Measurements from ENCODE around the gene PPP1R26. TPM values are rescaled to one million over a fixed set of nuclear protein-coding genes. Genes with fewer than 3 reads are reported as not detected.
"Not testable (repeated sequence)": the region's sequence is repeated elsewhere in the genome, so short reads cannot be mapped to it uniquely, and the experiment has no call there.

Gene PPP1R26, protein sequence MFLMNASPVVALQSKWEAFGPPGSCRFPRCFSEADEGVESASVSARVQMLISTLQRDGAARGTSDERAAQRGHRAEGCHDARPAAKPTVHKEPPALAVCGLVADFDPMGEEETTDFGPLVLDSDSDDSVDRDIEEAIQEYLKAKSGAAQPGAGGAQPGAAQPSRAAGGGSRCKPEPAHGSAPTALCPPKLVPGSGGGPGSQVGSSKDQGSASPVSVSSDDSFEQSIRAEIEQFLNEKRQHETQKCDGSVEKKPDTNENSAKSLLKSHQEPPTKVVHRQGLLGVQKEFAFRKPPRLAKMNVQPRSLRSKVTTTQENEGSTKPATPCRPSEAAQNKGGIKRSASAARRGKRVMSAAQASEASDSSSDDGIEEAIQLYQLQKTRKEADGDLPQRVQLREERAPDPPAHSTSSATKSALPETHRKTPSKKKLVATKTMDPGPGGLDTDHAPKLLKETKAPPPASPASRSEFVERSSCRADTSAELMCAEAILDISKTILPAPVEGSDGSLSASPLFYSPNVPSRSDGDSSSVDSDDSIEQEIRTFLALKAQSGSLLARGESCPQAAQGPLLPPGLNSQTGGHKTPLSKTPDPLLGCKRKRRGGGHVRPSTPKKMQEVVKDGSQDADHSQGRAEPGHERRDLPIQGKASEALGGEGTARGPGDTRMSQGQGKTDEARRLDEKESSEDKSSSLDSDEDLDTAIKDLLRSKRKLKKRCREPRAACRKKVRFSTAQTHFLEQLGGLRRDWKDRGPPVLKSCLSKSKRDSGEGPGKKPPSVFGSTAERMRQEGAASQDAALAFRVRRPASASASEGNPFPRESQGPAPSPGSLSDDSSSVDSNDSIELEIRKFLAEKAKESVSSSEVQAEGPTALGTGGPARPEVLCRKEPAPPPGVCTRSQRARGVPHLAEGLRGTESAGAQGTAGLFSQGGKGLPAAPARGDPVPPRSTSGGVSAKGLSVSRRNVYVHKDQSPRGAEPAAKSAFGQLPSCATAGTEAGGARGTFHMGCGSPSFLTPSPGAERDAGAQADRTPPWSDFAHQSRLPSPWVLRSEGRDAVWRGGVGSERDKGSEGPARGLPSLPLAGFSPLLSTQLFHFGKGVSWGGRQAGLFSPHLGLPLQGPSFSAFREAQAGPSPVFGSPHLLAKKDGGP (N-terminal part only)
- total RNA-seq = 14.3 and 15.2 TPM in 2 replicates
- 8.9 TPM for polyA plus RNA-seq (2012)

DNA sequence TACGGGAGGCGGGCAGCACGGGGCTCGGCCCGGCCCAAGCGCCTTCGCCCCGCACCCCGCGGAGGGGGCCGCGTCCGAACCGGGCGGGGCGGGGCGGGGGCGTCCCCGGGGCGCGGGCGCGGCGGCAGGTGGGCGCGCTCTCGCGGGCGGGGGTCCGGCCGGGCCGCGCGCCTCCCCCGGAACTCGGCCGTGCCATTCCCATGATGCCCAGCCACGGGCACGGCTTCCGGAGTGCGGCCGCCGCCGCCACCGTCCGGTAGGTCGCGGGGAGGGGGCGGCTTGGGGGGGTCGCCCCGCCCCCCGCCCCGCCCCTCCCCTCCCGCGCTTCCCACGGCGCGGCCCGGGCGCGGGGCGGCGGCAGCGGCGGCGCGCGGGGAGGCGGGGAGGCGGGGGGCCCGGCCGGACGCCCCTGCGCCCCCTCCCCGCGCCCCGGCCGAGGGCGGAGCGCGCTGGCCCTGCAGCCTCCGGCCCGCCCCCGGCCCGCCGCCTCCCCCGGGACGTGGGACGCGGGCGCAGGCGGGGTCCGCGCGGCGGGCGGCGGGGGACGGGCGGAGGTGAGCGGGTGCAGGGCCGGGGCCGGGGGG is at the start of gene PPP1R26:
Gene PPP1R26, plus strand, starts transcription at position 314 of the 584 bp plus-strand sequence. CDS start 4,729 bp downstream, outside the sequence.
- DNase-seq (ENCODE audit: low read depth) = peak; percentile 46

DNA sequence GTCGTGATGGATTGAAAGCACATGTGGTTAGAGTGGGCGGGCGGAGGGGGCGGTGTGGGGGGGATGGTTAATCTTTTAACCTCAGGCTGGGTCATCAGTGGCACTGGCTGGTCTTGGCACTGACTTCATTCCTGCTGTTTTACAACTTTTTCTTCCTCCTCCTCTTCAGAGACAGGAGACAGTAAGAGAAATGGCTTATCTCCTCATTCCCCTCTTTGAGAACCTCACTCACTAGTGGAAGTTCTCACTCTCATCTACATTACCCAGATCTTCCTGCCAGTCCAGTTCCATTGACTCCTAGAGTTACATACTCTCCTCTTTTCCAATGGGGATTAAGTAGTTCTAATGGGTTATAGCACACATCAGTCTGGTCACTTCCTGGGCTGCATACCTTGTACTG is 42.3 kb upstream of the PPP1R26 start:
- DNase-seq (ENCODE audit: low read depth) = no peak

DNA sequence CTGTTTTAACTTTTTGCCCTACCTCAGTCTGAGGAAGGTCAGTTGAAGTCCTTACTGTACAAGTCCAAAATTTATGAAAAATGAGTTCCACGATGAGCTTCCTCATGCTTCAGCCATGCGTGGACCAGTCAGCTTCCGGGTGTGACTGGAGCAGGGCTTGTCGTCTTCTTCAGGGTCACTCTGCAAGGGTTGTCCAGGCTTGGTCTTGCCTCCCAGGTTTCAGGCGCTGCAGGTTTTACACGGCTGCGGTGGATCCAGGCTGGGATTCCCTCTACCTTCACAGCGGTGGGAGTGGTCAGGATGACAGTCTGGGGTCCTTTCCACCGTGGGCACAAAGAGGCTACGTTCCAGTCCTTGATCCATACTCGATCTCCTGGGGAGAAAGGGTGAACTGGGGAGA is 41.9 kb upstream of the PPP1R26 start:
- DNase-seq (ENCODE audit: low read depth) = not testable (repeated sequence)

DNA sequence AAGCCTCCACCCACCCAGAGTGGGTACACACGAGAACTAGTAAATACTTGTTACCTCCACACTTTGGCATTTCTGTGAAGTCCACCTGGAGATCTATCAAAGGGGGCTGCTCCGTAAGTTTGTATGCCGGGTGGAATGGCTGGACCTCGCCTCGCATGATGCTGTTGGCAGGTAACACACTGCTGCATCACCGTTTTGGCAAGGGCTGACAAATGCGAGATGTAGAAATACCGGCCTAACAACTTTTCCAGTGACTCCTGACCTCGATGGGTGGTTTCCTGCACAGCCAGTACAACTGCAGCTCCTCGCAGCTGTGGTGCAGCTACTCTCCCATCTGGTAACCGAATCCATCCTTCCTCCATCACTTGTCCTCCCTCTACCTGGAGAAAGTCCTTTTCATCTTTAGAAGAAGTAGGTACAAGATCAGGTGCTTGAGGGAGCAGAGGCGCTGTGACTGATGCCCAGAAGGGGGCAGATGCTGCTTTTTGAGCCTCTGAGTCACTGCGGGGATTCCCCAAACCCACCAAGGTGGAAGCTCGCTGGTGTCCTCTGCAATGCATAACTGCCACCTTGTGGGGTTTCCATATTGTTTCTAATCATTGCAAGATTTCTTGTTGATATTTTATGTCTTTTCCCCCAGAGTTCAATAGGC is 40.9 kb upstream of the PPP1R26 start:
- not testable (repeated sequence) for DNase-seq (ENCODE audit: low read depth)

DNA sequence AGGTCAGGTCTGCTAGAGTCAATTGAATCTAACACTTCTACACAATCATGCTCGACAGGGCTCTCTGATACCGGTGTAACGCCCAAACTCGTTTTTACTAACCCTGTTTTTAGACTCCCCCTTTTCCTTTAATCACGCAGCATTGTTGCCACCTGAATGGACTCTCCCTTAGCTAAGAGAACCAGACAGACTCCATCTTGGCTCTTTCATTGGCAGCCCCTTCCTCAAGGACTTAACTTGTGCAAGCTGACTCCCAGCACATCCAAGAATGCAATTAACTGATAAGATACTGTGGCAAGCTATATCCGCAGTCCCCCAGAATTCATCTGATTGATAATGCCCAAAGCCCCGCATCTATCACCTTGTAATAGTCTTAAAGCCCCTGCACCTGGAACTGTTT is 40.1 kb upstream of the PPP1R26 start:
- DNase-seq (ENCODE audit: low read depth) = not testable (repeated sequence)

DNA sequence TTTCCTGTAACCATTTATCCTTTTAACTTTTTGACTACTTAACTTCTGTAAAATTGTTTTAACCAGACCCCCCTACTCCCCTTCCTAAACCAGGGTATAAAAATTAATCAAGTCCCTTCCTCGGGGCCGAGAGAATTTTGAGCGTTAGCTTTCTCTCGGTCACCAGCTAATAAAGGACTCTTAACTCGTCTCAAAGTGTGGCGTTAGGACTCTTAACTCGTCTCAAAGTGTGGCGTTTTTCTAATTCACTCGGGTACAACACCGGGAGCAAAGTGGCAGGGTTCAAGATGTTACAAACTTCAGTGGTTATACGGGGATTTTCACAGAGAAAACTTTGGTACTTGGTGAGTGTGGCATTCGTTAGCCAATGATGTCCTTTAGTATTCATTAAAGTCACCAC is 39.7 kb upstream of the PPP1R26 start:
- DNase-seq (ENCODE audit: low read depth) = no peak

DNA sequence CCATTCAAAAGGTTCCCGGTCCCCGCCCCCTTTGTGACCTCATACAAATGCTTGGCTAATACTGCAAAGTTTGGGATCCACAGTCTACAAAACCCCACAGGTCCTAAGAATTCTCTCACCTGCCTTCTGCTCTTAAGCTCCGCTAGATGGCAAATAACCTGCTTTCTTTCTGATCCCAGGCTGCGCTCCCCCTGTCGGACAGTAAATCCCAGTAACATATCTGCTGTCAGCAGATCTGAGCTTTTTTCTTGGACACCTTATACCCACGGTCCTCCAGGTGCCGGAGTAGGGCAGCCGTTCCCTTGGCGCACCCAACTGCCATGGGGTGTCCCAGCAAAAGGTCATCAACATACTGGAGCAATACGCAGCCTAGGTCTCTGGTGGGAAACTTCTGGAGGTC is 39.0 kb upstream of the PPP1R26 start:
- peak; percentile 17 for DNase-seq (ENCODE audit: low read depth)

DNA sequence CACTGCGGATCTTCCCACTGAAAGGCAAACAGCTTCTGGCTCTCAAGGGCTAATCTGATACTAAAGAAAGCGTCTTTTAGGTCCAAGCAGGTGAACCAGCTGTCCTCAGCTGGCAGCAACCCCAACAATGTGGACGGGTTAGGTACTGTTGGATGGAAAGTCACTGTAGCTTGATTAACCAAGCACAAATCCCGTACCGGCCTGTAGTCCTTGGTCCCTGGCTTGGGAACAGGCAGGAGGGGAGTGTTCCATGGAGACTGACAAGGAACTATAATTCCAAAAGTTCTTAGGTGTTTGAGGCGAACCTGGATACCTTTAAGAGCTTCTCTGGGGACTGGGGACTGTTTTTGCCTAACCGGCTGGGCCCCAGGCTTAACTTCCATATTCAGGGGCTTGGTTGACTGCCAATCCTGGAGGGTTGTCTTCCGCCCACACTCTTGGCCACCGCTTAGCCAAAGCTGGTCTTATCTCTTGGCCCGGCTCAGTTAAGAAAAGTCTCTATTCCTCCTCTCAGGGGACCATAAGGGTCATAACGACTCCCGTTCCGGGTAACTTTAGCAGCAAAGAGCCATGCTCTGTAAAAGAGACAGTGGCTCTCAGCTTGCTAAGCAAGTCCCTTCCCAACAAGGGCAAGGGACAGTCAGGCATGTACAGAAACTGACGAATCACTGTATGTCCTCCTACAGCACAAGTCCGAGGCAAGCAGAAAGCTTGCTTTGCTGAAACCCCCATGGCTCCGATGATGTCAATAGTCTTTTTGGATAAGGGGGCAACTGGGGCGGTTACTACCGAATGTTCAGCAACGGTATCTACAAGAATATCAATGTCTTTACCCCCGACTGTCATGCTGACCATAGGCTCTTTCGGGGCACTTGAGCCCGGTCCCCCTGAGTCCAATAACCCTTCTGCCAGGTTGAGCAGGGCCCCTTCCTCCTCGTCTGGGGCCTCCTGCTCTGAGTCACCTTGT is 38.2 kb upstream of the PPP1R26 start:
- peak; percentile 29 for DNase-seq (ENCODE audit: low read depth)

DNA sequence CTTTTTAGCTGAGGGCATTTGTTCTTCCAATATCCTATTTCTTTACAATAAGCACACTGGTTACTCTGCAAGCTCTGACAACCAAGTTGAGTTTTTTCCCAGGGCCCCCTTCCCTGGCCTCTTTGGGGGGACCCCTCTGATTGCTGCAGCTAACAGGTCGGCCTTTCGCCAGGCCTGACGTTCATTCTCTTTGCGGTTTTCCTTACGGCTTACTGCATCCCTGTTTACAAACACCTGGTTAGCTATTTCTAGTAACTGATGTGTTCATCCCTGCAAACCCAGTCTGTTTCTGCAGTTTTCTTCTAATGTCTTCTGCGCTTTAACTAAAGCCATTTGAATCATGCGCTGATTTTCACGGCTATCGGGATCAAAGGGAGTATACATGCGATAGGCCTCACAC is 37.5 kb upstream of the PPP1R26 start:
- DNase-seq (ENCODE audit: low read depth) = no peak

DNA sequence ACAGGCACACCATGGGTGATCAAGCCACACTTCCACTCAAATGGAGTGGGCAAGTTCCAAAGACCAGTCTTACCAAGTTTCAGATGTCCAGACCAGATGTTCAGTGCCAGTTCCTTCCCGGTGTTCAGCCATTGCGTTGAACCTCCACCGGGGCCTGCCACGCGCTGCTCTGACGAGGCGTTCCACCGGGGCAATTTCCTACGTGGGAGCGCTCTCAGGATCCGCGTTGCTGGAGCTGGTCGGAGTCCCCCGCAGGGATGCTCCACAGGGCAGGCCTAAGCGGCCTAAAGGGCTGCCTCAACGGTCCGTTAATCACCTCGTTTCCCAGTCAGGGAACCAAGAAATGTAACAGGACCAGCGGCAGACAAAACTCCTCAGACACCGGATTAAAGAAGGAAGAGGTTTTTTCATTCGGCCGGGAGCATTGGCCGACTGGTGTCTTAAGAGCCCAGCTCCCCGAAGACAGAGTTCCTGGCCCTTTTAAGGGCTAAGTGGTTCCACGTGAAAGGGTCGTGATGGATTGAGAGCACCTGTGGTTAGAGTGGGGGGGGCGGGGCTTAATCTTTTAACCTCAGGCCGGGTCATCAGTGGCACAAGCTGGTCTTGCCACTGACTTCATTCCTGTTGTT is 35.7 kb upstream of the PPP1R26 start:
- no peak for DNase-seq (ENCODE audit: low read depth)

DNA sequence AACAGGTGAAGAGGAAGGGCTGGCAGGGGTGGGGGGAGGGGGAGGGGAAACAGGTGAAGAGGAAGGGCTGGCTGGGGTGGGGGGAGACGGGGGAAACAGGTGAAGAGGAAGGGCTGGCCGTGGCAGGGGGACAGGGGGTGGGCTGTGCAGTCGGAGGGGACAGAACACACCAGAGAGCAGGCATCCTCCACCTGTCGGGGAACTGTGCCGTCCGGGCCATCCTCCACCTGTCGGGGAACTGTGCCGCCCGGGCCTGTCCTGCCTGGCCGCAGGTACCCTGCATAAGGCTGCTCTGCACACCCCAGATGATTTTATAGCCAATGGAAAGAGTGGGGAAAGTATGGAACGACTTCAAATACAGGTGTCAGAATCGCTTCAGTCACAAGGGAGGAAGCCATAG is 32.5 kb upstream of the PPP1R26 start:
- DNase-seq (ENCODE audit: low read depth) = no peak

DNA sequence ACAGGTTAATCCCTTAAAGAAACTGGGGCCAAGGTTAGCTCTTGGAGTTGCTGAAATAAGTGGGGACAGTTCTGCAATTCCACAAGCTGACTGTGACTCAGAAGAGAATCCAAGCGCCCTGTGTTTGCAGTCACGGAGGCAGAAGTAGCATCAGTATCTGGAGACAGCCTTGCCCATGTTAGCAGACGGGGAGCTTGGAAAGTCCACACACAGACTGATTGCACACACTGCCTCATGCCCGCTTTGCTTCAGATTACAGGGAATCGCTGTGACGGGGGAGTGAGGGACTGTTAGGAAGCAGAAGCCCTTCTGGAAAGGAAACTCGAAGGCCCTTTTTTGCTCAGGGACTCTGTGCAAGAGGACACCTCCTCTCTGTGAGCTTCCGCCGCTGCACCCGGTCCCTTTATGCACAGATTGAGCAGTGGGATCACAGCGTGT is 30.9 kb upstream of the PPP1R26 start:
- peak; percentile 17 for DNase-seq (ENCODE audit: low read depth)

DNA sequence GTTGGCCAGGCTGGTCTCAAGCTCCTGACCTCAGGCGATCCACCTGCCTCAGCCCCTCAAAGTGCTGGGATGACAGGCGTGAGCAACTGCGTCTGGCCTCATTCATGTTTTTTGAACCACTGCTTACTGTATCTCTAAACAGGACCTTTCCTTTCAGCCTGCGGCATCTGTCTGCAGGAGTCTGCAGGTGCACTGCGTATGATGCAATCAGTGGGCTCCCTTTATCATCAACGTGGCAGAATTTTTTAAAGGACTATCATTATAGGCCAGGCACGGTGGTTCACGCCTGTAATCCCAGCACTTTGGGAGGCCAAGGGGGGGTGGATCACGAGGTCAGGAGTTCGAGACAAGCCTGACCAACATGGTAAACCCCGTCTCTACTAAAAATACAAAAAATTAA is 30.1 kb upstream of the PPP1R26 start:
- peak; percentile 65 for DNase-seq (ENCODE audit: low read depth)

DNA sequence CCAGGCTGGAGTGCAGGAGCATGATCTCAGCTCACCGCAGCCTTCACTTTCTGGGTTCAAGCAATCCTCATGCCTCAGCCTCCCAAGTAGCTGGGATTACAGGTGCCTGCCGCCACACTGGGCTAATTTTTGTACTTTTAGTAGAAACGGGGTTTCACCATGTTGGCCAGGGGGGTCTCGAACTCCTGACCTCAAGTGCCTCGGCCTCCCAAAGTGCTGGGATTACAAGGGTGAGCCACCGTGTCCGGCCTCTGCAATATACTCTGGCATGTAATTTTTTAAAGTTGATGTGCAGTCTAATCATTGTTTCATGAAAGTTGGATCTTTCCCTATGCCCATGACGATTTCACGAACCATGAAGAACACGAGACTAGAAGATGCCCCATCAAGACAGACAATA is 28.6 kb upstream of the PPP1R26 start:
- no peak for DNase-seq (ENCODE audit: low read depth)

DNA sequence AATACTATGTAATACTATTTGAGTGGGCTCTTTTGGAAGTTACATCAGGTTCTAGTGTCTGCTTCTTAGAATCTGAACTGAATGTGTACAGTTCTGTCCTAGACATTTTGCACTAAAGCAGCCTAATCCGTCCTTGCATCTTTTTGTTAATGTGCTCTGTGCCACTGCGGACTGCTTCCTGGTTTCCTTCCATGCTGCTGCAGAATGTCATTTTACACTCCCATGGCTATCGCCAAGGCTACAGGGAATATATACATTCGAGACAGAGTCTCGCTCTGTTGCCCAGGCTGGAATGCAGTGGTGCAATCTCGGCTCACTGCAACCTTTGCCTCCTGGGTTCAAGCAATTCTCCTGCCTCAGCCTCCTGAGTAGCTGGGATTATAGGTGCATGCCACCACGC is 27.7 kb upstream of the PPP1R26 start:
- not testable (repeated sequence) for DNase-seq (ENCODE audit: low read depth)

DNA sequence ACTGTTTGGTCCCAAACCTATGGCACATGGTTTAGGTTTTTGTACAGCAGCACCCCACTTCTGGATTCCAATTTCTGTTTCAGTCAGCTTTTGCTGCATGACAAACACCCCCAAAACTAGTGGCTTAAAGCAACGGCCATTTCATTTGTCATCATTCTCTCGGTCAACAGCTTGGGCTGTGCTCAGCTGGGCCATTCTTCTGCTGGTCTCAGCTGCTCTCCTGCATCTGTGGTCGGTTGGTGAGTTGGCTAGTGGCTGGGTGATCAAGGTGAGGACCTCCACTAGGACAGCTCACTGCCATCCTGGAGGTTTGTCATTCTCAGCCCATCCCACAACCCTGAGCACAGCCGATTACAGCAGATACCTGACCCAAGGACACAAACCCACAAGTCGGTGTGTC is 24.8 kb upstream of the PPP1R26 start:
- DNase-seq (ENCODE audit: low read depth) = no peak

DNA sequence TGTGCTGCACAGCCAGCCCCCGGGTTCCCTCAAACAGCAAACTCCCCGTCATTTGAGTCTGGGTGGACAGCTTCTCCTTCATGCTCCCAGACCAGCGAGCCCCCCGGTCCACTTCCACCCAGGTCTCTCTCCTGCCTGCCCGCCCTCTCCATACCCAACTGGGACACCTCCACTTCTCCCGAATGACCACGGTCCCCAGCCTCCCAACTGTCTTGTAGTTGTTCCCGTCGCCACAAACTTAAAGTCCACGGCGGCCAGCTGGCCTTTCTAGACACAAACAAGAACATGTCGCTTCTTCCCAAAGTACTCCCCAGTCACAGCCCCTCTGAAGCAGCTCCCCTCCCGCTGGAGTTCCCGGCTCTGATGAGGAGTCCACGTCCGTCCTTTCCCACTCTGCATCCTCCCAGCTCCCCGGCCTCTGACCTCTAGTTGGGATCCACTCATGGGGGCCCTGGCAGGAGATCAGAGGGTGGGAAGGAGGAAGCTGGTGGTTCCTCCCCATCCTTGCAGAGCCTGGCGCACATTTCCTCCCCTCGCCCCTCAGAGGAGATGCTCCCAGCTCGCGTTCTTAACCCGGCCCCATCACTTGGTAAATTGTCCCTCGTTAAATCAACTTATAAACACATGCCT is 24.1 kb upstream of the PPP1R26 start:
- DNase-seq (ENCODE audit: low read depth) = no peak

DNA sequence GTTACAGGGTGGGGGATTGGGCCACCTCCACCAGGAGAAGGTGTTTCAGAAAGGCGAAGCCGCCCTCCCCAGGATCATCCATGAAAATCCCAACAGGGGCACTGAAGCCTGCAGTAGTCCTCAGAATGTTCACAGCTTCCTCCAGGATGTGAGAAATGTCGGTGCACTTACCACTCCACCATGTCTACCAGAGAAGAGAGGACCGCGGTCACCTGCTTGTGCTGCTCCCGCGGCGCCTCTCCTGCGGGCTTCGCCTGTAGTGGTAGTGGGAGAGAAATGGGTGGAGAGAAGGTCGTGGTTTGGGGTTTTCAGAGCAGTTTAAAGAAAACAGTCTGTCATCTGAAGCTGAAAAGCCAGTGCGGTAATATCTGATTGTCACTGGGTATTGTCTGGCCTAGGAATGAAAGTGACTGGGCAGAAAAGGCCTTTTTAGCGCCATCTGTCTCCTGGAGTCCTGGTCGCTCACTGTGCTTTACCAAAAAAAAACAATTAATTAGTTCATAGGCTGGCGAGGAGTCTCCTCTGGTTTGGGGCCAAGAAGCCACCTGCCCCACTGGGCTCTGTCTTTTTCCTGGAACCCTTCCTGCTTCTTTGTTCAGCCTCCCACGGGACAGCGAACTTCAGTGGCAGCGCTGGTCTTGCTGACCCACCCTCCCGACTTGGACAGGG is 23.0 kb upstream of the PPP1R26 start:
- DNase-seq (ENCODE audit: low read depth) = peak; percentile 47
